HG03571 (cell line): Measurements from ENCODE around the gene NKAIN2.
"Not testable (repeated sequence)": the region's sequence is repeated elsewhere in the genome, so short reads cannot be mapped to it uniquely, and the experiment has no call there.

ENCODE experiments used
- ATAC-seq: cut with Tn5 transposase; IDR thresholded peaks from one replicate; pipeline ENCODE4 v1.9.1; 2021; ENCODE audit not compliant: unreplicated experiment

NKAIN2 gene

DNA sequence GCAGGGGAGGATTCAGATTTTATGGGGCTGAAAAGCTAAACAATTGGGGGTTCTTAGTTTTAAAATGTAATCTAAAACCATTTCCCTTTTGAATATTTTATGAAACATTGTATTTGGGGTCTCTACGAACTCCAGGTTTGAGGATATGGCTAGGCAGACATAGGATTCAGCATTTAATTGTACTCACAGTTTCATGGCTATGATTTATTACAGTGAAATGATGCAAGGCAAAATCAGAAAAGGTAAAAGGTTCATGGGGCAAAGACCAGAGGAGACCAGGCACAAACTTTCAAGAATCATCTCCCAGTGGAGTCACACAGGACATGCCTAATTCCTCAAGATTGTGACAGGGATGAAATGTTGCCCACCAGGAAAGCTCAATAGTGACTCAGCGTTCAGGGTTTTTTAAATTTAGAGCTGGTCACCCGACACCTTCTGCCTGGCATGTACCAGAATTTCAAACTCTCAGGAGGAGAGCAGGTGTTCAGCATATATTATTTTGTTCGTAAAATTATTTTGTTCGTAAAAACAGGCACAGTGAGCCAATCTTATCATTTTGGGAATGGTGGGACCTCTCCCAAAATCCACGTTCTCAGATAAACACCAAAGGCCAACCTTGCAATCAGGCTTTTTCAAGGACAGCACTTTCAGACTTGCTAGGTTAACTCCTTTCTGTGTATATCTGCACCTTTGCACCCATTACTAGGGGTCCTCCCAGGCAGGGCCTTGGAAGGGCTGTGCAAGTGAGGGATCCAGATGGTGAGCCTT, 270.3 kb downstream of the NKAIN2 start:
- no peak for ATAC-seq

DNA sequence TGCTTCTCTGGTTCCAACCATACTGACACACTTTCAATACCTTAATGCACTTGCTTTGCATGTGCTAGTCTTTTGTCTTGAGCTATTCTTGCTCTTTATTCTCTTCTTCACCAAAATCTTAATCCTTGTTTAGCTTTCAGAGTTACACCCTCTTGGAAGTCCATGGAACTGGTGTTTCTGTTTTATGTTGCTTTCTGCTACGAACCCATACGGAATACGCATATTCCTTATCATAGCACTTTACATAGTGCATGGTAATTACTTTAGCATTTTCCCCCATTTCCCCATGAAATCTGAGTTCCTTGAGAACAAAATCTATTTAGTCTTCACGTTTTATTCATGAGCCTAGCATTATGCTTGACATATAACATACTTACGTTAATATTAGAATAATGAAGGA, 270.9 kb downstream of the NKAIN2 start:
- ATAC-seq = no peak

DNA sequence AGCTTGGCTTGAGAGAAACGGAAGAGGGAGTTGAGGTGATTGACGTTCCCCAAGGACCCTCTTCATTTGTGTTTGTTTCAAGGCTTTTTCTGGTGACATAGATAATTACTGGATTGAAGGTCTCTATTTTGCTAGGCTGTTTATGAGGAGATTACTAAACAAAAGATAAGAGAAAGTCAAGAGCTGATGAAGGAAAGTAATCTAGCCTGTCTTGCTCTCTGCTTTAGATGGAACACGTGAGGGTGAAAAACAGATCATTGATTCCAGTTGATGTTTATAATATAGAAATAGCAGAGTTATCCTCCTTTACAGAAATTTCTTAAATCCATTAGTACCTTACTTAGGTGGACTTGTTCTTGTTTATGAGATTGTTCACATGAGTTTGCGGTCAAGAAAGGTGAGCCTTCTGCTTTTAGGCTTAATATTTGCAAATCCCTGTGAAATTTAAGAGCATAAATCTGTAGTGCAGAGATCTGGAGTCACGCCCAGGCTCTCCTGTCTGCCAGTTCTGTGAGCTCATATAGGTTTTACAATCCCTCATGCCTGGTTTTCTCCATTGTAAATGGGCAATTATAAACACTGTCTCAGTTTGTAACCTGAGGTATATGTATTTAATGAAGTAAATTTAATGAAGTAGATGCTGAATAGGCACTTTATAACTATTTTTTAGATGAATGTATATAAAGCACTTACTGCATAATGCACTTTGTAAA, 272.8 kb downstream of the NKAIN2 start:
- ATAC-seq = no peak

DNA sequence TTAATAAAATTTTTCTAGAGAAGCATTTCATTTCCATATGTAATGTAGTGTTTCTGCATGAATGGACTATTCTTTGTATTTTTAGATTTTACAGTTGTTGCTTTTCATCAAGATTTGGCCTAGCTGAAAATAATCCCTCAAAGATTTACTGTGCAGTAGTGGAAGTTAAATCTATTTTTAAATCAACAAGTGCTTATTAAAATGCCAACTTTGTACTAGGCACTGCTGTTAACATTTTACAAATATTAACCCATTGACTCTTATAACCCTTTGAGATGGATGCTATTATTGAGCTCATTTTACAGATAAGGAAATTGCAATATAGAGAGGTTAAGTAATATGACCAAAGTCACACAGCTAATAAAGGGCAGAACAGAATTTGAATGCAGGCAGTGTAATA, 274.5 kb downstream of the NKAIN2 start:
- ATAC-seq = no peak

DNA sequence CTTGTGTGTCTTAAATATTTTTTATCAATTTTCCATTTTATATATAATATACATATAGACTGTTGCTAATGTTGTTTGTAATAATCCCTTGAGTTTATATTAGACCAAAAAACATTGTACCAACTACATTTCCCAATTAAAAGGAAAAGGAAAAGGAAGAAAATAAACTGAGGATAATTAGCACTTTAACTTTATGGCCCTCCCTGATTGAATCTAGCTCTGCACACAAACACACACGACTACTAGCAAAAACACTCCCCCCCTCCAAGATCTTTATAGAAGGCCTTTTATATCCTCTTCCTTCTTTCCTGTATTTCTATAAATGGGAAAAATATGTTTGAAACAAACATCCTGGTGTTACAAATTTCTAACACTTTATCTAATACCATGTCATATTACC, 276.8 kb downstream of the NKAIN2 start:
- no peak for ATAC-seq

DNA sequence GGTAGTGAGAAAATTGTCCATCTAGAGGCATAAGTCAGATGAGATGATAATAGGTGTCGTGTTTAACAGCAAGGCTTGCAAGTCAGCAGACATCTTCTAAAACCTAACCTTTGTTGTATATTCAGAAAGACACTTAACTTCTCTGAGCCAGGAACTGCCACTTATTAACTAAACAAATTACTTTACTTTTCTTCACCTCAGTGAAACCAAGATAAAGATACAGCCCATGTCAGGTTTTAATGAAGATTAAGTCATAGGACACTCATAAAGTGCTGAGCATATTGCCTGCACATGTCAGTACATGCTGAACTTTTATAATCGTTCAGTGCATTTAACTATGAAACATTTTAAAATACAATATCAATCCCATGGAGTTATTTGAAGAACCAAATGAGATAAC, 286.8 kb downstream of the NKAIN2 start:
- no peak for ATAC-seq

DNA sequence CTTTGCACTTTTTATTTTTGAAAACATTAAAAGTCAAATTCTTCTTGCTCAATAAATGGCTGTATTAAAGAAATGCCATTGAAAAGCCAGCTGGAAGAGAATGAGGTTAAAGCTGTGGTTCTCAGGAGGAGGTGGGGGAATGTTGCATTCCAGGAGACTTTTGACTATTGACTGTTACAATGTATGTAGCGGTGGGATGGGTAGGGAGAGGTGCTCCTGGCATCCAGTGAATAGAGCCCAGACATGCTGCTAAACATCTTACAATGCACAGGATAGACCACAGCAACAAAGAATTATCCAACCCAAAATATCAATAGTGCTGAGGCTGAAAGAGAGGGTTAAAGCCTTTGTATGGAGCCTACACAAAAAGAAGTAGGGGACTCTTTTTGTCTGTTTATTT, 295.9 kb downstream of the NKAIN2 start:
- ATAC-seq = no peak

DNA sequence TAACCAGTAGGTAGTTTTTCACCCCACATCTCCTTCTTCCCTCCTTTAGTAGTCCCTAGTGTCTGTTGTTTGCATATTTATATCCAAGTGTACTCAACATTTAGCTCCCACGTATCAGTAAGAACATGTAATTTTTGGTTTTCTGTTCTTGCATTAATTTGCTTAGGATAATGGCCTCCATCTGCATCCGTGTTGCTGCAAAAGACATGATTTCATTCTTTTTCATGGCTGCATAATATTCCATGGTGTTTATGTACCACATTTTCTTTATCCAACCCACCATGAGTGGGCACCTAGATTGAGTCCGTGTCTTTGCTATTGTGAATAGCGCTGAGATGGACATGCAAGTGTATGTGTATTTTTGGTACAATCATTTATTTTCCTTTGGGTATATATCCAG, 306.8 kb downstream of the NKAIN2 start:
- ATAC-seq = no peak

DNA sequence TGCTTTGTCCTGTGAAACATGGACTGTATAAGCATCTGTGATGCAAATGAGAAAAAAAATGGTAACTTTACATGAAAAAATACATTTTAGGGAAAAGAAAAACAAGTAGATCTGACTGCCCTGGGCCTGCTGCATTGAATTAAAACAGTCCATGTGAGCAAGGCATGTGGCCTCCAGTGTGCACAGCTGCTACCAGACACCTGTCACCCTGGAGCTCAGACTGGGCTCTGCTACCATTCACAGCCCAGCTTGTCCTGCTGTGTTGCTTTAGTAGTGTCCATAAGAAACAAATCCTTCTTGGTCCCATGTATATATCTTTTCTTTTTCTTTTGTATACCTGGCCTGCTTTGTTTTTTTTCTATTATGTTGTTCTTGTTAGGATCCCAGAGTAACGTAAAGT, 315.9 kb downstream of the NKAIN2 start:
- no peak for ATAC-seq

DNA sequence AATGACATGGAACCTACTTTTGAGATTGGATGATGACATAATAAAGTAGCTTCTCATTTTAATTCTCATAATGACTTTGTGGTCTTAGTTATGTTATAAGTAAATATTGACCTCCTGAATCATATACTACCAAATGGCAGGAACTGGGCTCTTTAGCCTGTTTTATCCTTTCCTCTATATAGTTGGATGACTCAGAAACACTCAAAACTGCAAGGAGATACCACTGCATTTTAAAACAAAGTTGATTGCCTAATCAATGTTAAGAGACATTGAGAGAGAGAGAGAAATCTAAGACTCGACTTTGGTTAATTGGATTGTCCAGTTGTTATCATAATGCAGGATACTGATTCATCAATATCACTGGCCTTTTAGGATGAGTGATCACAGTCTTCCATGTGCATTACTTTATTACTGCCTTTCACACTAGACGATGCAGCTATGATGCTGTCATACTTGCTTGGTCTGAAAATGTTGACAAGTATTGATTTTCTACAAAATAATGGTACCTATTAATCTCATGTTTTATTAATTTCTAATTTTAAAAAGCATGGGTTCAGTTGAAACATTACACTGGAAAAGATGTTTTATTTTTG, 320.0 kb downstream of the NKAIN2 start:
- ATAC-seq = no peak

DNA sequence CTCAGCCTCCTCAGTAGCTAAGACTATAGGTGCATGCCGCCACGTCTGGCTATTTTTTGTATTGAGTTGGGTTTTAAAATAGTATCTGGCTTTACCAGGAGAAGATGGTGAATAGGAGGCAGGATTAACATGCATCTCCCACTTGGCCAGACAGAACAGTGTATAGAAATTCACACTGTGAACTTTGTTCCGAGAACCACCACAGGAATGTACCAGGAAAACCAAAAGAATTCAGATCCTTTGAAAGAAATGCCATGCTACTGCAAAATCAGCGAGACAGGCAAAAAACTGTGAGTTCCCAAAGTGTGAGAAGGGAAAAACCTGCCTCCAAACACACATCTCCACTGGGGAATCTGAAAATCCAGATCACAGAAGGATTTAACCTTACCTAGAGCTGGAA, 327.6 kb downstream of the NKAIN2 start:
- no peak for ATAC-seq

DNA sequence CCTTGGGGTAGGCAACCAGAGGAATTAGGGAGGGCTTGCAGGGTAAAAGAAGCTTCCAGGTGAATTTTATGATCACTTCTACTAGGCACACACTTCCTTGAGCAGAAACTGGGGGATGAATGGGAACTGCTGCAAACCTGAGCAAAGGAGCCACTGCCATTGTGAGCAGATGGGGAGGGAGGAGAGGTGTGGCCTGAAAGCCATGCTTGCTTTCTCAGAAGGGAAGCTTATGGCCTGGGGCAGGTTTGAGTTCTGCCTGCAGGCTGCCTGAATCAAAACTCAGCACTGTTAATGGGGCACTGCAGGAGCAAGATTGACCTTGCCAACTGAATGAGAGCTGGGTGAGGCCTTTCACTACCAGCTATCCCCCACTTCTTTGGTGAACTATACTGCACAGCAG, 328.1 kb downstream of the NKAIN2 start:
- no peak for ATAC-seq

DNA sequence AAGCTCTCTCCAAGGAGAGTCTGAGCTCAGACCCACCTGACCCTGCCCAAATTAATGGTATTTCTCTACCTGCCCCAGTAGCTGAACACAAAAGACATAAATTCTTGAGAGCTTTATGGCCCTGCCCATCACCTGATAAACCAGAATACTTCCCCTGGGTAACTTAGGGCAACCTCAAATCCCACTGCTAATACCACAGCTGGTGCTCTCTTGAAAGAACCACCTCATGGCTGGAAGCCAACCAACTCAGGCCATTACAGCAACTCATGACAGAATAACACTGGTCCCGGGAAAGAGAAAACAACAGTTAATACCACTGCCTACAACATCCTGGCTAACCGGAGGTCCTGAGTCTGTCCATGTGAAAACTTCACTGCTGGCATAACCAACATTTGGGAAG, 328.6 kb downstream of the NKAIN2 start:
- ATAC-seq = no peak

DNA sequence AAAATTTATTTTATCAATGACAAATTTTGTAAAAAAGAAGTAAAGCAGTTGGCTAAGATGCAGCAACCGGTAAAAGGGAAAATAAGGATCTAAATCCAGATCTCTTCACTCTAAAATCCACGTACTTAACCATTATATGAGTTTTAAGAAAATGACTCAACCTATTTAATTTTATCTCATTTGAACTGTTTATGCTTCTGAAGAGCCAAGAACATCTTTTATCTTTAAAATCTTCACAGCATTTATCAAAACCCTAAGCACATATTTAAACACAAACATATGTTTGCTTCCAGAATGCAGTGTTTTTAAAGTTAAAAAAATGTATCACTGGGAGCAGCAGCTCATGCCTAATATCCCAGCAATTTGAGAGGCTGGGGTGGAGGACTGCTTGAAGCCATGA, 339.2 kb downstream of the NKAIN2 start:
- ATAC-seq = no peak

DNA sequence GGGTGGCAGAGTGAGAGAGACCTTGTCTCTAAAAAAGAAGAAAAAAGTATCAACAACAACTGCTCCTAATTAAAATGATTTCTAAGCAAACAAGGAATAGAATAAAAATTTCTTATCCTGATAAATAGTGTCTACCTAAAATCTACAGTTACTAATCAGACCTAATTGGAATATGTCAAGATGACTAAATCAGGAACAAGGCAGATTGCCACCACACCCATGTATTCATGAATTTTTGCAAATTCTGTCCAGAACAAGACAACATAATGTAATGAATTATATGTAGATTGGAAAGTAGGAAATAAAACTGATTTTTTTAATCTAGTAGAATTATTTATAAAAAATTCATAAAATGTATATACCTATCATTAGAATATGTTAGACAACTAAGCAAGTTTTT, 339.8 kb downstream of the NKAIN2 start:
- no peak for ATAC-seq

DNA sequence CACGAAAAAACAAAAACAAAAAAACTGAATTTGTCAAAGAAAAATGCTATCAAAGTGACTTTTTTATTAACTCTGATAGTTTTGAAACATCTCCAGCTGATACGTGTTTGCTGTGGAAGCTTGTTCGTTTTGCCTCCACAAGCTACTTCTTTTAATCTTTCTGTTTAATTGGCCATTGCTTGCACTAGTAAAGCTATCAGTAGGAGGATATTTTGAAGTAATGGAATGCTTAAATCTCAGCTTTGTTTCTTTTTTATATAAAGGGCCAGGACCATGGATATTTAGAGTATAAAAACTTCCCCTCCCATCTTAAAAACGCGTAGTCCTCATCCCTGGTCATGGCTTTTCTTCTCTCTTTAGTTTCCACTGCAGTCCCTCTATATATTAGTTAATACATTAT, 344.0 kb downstream of the NKAIN2 start:
- ATAC-seq = no peak

DNA sequence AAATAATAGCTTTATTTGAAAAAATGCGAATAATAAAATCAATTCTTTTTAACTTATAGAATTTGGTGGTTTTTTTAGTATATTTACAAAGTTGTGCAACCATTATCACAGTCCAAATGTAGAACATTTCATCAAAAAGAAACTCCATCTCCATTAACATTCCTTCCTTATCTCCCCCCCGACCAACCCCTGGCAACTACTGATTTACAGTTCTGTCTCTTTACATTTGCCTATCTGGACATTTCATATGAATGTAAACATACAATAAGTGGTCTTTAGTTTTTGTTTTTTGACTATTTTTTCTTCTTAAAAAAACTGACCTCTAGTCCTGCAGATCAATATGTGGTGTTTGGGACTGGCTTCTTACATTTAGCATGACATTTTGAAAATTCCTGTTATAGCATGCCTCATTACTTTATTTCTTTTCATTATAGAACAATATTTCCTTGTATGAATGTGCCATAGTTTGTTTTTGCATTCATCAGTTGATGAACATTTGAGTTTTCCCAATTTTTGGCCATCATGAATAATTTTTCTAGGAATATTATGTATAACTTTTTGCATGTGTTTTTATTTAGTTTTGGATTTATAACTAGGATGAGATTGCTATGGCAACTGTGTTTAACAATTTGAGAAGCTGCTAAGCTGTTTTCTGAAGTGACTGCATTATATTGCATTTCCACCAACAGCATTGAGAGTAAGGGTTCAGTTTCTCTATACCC, 344.7 kb downstream of the NKAIN2 start:
- ATAC-seq = no peak

DNA sequence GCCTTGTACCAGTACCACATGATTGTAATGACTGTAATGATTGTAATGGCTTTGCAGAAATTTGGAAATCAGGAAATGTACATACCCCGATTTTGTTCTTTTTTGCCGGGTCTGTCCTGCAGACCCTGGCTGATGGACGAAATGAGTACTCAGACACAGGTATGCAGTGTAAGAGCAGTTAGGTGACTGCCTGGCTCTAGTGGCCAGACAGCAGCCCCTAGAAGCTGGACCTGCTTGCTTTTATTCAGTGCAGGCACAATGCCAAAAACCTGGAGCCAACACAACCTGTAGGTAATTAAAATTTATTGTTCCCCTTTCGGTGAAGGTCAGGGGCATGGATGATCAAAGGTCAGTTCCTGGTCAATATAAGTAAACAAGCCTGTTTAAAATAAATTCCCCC, 346.0 kb downstream of the NKAIN2 start:
- ATAC-seq = no peak

DNA sequence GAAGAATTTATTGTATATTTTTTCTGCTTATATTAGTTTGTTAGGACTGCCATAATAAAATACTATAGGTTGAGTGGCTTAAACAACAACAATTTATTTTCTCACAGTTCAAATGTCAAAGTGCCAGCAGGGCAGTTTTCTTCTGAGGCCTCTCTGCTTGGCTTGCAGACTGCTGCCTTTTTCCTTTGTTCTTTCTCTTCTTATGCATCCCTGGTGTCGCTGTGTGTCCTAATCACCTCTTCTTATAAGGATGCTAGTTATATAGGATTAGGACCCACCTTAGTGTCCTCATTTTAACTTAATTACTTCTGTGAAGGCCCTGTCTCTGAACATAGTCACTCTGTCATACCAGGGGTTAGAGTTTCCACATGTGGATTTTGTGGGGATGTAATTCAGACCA, 354.4 kb downstream of the NKAIN2 start:
- ATAC-seq = no peak

DNA sequence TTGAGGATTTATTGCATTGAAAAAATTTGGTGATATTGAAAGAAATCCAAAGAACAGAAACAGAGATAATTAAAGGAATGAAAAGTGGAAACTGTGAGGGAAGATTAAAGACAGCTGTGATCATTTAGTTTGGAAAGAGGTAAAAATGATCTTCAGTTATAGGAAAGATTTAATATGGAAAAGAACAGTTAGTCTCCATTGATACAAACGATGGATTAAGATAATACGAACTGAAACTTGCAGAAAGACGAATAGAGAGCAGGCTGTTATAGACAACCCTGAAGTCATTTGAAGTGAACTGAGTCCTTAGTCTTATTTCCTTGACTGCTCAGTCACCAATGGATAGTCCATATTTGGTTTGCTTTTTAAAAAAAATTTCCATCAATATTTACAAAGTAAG, 360.0 kb downstream of the NKAIN2 start:
- ATAC-seq = no peak

DNA sequence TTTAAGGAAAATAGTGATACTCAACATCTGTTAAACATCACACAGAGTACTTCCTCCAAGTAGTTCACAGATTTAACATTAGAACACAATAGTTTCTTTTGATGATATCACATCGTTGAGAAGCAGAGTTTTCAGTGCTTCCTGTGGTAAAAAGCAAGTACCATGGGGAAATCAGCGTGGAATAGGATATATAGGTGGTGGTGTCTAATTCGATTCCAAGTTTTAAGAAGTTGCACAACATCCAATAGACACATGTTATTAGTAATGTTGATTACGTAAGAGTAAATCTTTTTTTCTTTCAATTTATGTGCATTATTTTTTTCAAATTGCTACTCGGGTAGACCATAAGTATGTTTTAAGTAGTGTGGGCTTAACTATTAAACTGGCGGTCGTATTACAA, 360.7 kb downstream of the NKAIN2 start:
- no peak for ATAC-seq

DNA sequence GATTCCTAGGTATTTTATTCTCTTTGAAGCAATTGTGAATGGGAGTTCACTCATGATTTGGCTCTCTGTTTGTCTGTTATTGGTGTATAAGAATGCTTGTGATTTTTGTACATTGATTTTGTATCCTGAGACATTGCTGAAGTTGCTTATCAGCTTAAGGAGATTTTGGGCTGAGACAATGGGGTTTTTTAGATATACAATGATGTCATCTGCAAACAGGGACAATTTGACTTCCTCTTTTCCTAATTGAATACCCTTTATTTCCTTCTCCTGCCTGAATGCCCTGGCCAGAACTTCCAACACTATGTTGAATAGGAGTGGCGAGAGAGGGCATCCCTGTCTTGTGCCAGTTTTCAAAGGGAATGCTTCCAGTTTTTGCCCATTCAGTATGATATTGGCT, 363.6 kb downstream of the NKAIN2 start:
- not testable (repeated sequence) for ATAC-seq
